ENCODE results near the gene SH3D21. TPM values are rescaled to one million over a fixed set of nuclear protein-coding genes. Genes with fewer than 3 reads are reported as not detected.
A peak's percentile ranks its signal among the peaks of the same experiment; 100 is the strongest.

The SH3D21 gene
- 10 to 100 TPM in 1 of 2 donors, 1 to 10 TPM in 1; 7.4 to 22.8 TPM for total RNA-seq

DNA sequence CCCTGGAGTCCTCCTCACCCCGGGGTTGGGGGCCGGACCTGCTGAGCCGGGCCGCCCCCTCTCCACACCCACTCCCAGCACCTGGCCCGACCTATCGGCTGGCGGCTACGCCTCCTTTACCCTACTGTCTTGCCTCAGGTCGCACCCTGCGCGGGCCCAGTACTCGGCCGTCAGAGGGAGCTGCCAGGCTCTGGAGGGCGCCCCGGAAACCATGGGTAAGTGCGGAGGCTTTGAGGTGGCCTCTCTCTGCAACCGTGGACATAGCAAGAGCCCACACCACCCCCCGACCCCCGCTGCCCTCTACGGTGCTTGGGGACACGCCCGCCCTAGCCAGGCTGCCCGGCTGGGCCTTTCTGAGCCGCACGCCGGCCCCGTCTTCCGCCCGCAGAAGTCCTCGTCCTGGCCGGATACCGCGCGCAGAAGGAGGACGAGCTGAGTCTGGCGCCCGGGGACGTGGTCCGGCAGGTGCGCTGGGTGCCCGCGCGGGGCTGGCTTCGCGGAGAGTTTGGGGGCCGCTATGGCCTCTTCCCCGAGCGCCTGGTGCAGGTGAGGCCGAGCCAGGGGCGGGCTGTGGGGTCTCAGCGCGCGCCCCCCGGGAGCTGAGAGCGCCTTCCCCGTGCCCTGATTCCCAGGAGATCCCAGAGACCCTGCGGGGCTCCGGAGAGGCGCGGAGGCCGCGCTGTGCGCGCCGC, at the start of gene SH3D21:
SH3D21 (plus strand) TSS at position 159 of the 692 bp plus-strand sequence; CDS start at position 212, 53 bp downstream.
- Histone ChIP-seq H3K36me3 (peaks cover 4% of the 10 kb centered on the region), H3K9ac (ENCODE audit: low read depth in 2 of 2, low read length in 2 of 2) (peak within 1 kb of the TSS; percentile 73 to 76), H3K27ac (peak within 1 kb of the TSS; percentile 90), H3K9me3 (no peaks in the 10 kb centered on the region), H3K27me3 (no peaks in the 10 kb centered on the region), H3K4me3 (peak within 1 kb of the TSS; percentile 94), H3K4me1 (peaks cover 4% of the 10 kb centered on the region)
- intact Hi-C loops (cut with DNase I), result no loop called here
- peak; percentile 80 for DNase-seq
- TF ChIP-seq, protein P1, sequence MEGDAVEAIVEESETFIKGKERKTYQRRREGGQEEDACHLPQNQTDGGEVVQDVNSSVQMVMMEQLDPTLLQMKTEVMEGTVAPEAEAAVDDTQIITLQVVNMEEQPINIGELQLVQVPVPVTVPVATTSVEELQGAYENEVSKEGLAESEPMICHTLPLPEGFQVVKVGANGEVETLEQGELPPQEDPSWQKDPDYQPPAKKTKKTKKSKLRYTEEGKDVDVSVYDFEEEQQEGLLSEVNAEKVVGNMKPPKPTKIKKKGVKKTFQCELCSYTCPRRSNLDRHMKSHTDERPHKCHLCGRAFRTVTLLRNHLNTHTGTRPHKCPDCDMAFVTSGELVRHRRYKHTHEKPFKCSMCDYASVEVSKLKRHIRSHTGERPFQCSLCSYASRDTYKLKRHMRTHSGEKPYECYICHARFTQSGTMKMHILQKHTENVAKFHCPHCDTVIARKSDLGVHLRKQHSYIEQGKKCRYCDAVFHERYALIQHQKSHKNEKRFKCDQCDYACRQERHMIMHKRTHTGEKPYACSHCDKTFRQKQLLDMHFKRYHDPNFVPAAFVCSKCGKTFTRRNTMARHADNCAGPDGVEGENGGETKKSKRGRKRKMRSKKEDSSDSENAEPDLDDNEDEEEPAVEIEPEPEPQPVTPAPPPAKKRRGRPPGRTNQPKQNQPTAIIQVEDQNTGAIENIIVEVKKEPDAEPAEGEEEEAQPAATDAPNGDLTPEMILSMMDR (IDR thresholded peaks at IDR 0.05), result no peak

DNA sequence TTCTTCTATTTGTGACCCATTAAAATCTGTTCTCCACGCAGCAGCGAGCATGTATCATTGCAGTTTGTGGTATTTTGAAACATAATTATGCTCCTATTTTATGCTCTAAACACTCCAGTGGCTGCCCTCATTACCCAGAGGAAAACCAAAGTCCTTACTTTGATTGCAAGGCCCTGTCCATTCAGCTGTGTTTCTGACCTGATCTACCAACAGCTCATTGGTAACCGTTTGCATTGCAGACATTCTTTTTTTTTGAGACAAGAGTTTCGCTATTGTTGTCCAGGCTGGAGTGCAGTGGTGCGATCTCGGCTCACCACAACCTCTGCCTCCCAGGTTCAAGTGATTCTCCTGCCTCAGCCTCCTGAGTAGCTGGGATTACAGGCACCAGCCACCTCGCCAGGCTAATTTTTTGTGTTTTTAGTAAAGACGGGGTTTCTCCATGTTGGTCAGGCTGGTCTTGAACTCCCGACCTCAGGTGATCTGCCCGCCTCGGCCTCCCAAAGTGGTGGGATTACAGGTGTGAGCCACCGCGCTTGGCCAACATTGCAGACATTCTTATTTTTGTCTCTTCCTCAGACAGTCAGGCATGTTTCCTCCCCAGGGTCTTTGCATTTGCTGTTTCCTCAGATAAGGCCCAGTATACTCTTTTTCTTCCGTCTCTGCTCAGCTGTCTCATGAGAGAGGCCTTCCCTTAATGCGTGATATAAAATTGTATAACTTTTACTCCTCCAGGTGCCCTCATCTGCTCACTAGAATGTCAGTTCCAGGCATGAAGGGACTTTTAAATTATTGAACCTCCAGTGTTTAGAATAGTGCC, 49.4 kb upstream of the SH3D21 start:
- TF ChIP-seq, protein P1 (IDR thresholded peaks at IDR 0.05), result no peak
- H3K4me1 ChIP-seq, result peaks cover 8% of the 10 kb centered on the region
- H3K9me3 ChIP-seq, result no peaks in the 10 kb centered on the region
- DNase-seq, result no peak
- H3K27me3 ChIP-seq, result no peaks in the 10 kb centered on the region
- no peaks in the 10 kb centered on the region for H3K36me3 ChIP-seq
- intact Hi-C loops (cut with DNase I), result no loop called here
- no peak overlapping the region for H3K9ac ChIP-seq (ENCODE audit: low read depth in 2 of 2, low read length in 2 of 2)
- no peak overlapping the region for H3K27ac ChIP-seq
- H3K4me3 ChIP-seq, result no peak overlapping the region

DNA sequence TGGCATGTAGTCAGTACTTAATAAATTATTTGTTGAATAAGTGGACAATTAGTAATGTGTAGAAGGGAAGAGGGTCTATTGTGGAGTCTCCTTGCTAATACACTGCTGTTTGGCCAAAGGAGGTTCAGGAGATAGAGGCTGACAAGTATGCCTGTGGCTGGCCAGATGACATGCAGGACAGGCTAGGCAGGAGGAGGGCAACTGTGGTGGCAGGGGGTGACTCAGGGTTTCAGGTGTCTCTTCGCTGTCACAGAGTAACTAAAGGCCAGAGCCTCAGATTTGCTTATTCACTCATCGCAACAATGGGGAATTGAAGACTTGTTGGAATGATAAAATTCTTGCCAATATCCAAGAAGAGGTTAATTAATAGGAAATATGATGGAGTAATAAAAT, 48.8 kb upstream of the SH3D21 start:
- Histone ChIP-seq H3K4me1 (peaks cover 8% of the 10 kb centered on the region), H3K27ac (no peak overlapping the region), H3K4me3 (no peak overlapping the region), H3K9ac (ENCODE audit: low read depth in 2 of 2, low read length in 2 of 2) (no peak overlapping the region), H3K9me3 (no peaks in the 10 kb centered on the region), H3K27me3 (no peaks in the 10 kb centered on the region), H3K36me3 (no peaks in the 10 kb centered on the region)
- DNase-seq, result no peak
- TF ChIP-seq, protein P1 (IDR thresholded peaks at IDR 0.05), result no peak
- intact Hi-C loops (cut with DNase I), result no loop called here

DNA sequence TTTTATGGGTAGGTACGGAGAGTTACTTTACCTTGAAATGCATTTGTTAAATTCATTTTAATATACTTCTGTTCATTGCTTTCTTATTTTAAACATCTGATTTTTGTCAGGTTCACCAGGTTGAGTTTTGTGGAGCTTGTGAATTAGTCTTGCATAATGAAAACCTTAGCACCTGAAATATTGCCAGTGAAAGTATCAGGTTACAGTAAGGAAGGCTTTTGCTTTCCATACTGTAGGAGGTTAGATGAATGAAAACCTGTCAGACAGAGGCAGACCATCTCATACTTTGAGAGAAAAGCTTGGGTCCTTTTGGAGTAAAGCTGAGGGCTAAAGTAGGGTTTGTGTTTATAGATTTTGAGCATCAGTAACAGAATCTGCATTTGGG, 47.2 kb upstream of the SH3D21 start:
- DNase-seq, result no peak
- Histone ChIP-seq H3K9me3 (no peaks in the 10 kb centered on the region), H3K27me3 (no peaks in the 10 kb centered on the region), H3K4me3 (no peak overlapping the region), H3K27ac (no peak overlapping the region), H3K9ac (ENCODE audit: low read depth in 2 of 2, low read length in 2 of 2) (no peak overlapping the region), H3K36me3 (no peaks in the 10 kb centered on the region), H3K4me1 (peaks cover 8% of the 10 kb centered on the region)
- TF ChIP-seq, protein P1 (IDR thresholded peaks at IDR 0.05), result no peak
- intact Hi-C loops (cut with DNase I), result no loop called here

DNA sequence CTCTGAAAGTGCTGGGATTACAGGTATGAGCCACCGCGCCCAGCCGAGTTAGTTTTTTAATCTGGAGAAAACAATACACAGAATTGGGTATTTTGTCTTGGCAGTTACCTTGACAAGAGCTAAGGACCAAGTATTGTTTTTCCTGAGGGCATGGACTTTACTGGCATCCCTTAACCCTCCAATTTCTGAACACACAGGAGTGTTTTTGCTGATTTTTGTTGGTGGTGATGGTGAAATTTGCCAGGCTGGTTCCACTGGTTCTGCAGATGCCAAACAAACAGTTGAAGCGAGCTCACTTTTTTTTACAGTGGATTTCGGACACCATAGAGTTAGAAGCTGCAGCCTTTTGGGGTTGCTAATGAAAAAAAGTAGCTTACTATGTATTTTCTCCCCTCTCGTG, 37.2 kb upstream of the SH3D21 start:
- no peak overlapping the region for H3K4me3 ChIP-seq
- TF ChIP-seq, protein P1 (IDR thresholded peaks at IDR 0.05), result no peak
- intact Hi-C loops (cut with DNase I), result no loop called here
- no peaks in the 10 kb centered on the region for H3K36me3 ChIP-seq
- no peak overlapping the region for H3K27ac ChIP-seq
- H3K9ac ChIP-seq (ENCODE audit: low read depth in 2 of 2, low read length in 2 of 2), result no peak overlapping the region
- peak; percentile 25 for DNase-seq
- no peaks in the 10 kb centered on the region for H3K9me3 ChIP-seq
- H3K27me3 ChIP-seq, result no peaks in the 10 kb centered on the region
- H3K4me1 ChIP-seq, result no peaks in the 10 kb centered on the region

Data from colonic mucosa (tissue), 4 donors.